ENCODE measurements around the gene LST1.

The LST1 gene

GRCh38 chr6:31586008-31586407 lies at the start of gene LST1:
Gene LST1 (plus strand): TSS chr6:31586277. CDS start chr6:31587300, 1,023 bp downstream.
- no peak for DNase-seq

- no peak for DNase-seq
Measured at GRCh38 chr6:31538805-31539400, 47.2 kb upstream of the LST1 start.

GRCh38 chr6:31540640-31541039 lies 45.4 kb upstream of the LST1 start:
- DNase-seq, result no peak

GRCh38 chr6:31541059-31541657 lies 44.9 kb upstream of the LST1 start:
- DNase-seq, result peak; percentile 67

- DNase-seq, result peak; percentile 96
Measured at GRCh38 chr6:31541658-31542521, 44.2 kb upstream of the LST1 start, which contains the start of gene DDX39B. Gene DDX39B (minus strand): TSS chr6:31542003. CDS start chr6:31540532, 1,471 bp downstream.

- no peak for DNase-seq
Measured at GRCh38 chr6:31543639-31544038, 42.4 kb upstream of the LST1 start.

- no peak for DNase-seq
Measured at GRCh38 chr6:31544676-31545075, 41.4 kb upstream of the LST1 start.

- DNase-seq, result no peak
Measured at GRCh38 chr6:31545291-31545690, 40.8 kb upstream of the LST1 start.

- peak; percentile 91 for DNase-seq
Measured at GRCh38 chr6:31546339-31546957, 39.6 kb upstream of the LST1 start, which contains the start of gene ATP6V1G2. Gene ATP6V1G2 (minus strand): TSS chr6:31546608. CDS start chr6:31546559, 49 bp downstream.

- peak; percentile 93 for DNase-seq
Measured at GRCh38 chr6:31546958-31547726, 38.9 kb upstream of the LST1 start, which contains the start of gene NFKBIL1. Gene NFKBIL1 (plus strand): TSS chr6:31547608. CDS start chr6:31547695, 87 bp downstream.

- no peak for DNase-seq
Measured at GRCh38 chr6:31547727-31548543, 38.1 kb upstream of the LST1 start.

- DNase-seq, result no peak
Measured at GRCh38 chr6:31548544-31548873, 37.6 kb upstream of the LST1 start.

GRCh38 chr6:31551371-31551770 lies 34.7 kb upstream of the LST1 start:
- peak; percentile 77 for DNase-seq

- no peak for DNase-seq
Measured at GRCh38 chr6:31556307-31556706, 29.8 kb upstream of the LST1 start.

- DNase-seq, result no peak
Measured at GRCh38 chr6:31557443-31558317, 28.4 kb upstream of the LST1 start.

GRCh38 chr6:31558318-31558625 lies 27.8 kb upstream of the LST1 start:
- DNase-seq, result no peak

- DNase-seq, result peak; percentile 80
Measured at GRCh38 chr6:31558631-31559500, 27.2 kb upstream of the LST1 start.

- no peak for DNase-seq
Measured at GRCh38 chr6:31559606-31559957, 26.5 kb upstream of the LST1 start.

- DNase-seq, result peak; percentile 56
Measured at GRCh38 chr6:31559958-31560696, 25.9 kb upstream of the LST1 start.

Data from stimulated activated CD4-positive, alpha-beta T cell treated with anti-CD3 and anti-CD28 coated beads, Interleukin-4, amount 100 ng/mL, for 24 hours (primary cell).